ENCODE results near the gene HERPUD1.
"Not testable (repeated sequence)": the region's sequence is repeated elsewhere in the genome, so short reads cannot be mapped to it uniquely, and the experiment has no call there.

HERPUD1 gene

DNA sequence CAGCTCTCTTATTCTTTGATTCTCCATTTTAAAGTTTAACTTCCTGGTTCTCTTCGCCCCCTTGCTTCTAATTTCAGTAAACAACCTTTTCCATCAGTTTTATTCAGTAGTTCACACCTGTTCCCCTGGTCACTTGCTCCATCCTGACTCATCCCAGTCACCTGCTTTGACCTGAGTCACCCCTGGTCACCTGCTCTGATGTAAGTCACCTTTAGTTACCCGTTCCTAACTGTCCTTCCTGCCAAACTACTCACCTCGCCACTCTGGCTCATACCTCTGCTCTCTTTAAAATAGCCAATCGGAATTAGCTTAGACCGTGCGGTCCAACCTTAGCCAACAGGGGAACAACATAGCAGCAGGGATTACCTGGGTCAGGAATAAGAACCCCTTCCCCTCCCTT lies 52.7 kb downstream of the HERPUD1 start:
- no peak for DNase-seq

DNA sequence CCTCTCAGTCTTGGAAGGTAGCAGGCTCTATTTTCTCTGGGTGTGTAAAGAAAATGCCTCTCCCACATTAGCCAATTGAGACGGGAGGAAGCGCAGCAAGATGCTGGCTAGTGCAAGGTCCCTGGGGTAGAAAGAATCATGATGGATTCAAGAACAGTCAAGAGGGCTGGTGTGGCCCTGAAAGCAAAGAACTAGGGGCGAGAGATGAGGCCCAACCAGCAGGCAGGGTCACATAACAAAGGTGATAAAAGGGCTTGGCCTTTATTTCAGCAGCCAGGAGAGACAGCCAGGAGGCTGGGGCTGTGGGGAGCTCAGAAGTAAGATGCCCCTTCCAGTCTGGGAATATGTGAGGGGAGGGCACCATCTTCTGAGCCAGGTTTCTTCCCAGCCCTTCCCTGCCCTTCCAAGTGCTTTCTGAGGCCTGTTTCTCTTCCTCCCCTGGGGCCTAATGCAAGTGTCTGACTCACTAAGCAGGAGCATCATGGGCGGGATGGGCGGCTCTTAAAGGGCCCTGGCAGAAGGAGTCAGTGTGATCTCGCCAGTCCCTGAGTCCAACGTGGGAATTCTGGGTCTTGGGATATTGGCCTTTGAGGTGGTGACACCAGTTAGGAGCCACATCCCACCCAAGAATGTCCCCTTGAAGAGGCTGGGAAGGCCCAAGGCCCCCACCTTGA lies 53.5 kb downstream of the HERPUD1 start:
- DNase-seq = no peak

DNA sequence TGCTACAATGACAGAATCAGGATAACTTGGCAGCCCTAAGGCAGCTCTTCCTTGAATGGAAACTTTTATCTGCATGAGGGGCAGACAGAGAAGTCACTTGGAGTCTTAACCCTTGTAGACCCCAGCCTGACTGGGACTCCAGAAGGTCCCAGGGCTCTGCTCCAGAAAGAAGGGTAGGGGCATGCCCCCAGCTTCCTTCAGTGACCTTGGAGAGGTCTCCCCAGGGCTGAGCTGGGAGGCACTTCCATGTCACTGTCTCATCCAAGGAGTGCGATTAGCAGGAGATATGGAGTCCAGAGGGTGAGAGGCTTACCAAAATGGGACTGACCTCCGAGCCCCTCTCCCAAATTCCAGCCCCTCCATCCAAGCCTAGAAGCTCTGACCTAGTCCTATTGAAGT lies 54.0 kb downstream of the HERPUD1 start:
- DNase-seq = no peak

DNA sequence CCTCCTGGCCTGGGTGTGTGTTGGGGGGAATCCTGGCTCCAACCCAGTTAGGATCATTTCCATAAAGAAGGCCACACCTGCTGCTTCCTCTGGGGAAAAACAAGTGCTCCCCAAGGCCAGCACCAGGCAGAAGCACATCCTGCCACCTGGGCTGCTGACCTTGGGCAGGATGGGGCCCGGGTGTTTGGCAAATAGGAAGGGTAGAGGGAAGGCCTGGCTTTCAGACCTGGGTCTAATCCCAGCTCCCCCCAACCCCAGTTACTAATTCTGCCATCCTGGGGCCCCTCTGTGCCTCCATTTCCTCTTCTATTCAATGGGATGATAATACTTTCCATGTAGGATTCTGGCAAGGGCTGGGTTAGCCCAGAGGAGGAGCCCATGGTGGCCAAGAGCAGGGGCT lies 54.4 kb downstream of the HERPUD1 start:
- DNase-seq = no peak

DNA sequence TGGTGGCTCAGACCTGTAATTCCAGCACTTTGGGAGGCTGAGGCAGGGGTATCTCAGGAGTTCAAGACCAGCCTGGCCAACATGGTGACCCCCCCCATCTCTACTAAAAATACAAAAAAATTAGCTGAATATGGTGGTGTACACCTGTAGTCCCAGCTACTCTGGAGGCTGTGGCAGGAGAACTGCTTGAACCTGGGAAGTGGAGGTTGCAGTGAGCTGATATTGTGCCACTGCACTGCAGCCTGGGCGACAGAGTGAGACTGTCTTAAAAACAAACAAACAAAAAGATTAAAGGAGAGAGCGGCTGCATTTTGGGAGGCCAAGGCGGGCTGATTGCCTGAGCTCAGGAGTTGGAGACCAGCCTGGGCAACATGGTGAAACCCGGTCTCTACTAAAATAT lies 55.0 kb downstream of the HERPUD1 start:
- not testable (repeated sequence) for DNase-seq

DNA sequence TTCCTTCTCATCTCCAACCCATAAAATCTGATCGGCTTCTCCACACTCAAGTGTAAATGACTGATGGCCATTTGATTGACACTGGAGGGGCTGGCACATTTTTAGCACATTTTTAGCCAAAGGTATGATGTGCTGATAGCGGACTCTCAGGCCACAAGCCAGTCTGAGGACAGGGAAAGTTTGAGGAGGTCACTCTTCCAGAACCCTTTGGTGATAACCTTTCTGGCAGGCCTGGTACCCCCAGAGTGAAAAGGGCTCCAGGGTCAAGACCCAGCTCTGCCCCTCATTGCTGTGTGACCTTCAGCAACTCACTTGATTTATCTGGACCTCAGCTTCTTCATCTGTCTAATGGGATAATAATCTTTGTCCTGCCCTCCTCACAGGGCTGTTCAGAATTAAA lies 55.8 kb downstream of the HERPUD1 start:
- no peak for DNase-seq

DNA sequence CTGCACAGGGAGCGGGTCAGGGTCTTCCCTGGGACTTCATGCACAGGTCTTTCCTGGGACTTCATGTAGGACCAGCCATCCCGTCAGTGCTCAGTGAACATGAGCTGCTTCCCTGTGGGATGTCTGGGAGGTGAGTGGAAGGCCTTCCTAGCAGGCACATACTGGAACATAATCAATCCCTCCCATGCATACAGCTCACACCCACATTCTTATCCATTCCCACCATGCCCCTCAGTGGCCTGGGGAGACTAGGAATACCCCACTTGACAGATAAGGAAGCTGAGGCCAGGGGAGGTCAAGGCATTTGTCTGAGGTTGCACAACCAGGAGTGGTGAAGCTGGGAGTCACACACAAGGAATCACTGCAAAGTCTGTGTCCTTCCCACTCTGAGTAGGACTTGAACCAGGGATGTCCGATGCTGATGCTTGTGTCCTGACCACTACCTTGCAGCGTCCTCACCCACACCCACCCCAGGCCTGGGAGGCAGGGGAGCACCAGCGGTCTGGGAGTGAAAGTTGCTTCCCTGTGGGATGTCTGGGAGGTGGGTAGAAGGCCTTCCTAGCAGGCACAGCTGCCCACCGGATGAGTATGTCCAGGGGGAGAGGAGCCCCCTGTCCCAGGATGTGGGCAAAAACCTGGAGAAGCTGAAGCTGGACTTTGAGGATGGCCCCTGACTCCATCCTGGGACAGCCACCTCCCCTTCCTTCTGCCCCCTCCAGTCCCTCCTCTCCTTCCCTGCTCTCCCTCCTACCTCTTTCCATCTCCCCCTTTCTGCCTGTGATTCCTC lies 56.4 kb downstream of the HERPUD1 start:
- no peak for DNase-seq

DNA sequence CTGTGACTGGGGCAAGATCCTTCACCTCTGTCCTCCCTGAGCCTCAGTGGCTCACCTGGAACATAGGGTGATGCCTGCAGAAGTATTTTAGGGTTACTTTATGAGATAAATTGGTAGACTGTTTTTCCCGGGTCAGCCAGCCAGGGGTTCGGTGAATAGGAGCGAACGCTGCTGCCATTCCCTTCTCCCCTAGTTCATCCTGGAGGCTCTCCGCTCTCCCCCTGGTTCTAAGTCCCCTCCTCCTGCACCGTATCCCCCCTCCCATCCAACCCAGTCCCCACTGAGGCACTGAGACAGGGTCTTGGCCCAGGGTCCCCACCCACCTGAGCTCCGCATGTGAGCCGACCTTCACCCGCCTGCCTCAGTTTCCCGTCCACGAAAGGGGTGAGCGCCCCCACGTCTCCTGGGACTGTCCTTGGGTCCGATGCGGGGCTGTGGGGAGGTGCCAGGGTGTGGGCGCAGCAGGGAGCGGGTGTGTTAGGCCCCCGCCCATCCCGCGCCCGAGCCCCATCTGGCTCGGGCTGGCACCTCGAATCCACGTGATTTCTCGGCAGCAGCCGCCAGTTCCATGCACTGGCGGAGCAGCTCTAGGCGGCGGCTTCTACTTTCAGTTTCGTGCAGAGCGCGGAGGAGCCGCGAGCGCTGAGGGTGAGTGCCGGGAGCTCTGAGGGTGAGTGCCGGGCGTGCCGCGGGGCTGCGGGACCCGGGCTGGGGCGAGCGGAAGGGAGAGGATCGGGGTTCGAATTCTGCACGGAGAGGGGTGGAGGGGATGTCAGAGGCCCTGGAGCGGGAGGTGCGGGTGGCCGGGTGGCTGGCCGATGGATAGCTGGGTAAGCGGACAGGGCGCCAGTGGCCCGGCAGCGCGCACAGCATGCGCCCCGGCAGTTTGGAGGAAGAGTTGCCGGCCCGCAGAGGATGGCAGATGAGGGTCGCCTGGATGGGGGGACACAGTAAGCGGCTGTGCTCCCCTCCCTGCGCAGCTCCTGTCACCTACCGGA lies 57.3 kb downstream of the HERPUD1 start, which contains the start of gene NLRC5:
Gene NLRC5, plus strand, starts transcription at position 610 of the 998 bp plus-strand sequence. CDS start 31,156 bp downstream, outside the sequence.
- DNase-seq = peak; percentile 57

DNA sequence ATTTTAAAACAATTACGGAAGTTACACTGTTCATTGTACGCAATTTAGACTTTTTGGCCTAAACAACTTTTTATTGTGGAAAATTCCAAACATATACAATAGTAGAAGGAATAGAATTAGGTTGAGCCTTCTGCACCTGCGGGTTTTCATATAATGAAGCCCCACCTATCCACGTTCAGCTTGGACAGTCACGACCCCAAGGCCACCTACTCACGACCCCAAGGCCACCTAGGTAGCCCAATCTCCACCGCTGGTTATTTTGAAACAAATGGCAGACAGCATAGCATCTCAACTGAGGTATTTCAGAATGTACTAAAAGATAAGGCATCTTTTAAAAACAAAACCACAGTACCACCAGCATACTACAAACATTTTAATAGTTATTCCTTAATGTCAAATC lies 58.0 kb downstream of the HERPUD1 start:
- no peak for DNase-seq

DNA sequence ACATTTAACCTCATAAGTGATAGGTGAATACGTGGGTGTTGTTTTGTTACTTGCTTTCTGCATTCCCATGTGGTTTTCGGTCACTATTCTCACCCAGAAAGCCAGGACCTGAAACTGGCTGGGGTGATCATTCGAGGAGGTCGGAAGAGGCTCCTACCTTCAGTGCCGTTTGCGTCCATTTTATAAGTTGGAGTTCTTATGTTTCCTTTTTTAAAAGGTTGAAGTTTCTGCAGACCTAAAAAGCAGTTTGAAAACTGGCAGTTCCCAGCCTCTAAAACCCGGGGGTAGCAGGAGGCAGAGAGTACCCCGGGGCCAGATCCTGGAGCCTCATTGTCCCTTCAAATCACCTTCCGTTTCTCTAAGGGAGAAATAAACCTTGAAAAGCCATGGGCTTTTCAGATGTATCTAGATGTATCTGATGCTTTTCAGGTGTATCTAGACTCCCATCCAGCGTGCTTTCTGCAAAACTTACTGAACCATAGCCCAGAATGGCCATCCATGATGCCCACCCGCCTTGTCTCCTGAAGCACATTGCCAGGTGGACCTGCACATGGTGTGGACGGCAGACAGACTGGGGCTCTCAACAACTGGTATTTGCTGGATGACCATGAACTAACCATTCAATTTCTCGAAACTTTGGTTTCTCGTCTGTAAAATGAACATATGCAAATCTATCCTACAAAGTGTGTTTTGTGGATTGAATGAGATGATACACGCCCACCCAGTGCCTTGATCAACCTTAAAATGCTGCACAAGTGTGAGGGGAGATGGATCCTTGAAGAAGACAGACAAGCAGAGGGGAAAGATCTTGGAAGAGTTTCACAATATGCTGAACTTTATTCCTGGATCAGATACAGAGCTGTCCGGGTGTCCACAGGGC lies 58.7 kb downstream of the HERPUD1 start:
- DNase-seq = no peak

DNA sequence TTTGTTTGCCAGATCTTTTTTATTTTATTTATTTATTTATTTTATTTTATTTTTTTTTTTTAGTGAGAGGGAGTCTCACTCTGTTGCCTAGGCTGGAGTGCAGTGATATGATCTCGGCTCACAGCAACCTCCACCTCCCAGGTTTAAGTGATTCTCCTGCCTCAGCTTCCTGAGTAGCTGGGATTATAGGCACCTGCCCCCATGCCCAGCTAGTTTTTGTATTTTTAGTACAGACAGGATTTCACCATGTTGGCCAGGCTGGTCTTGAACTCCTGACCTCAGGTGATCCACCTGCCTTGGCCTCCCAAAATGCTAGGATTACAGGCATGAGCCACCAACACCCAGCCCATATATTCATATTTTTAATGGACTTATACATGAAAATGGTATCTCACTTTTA lies 60.5 kb downstream of the HERPUD1 start:
- DNase-seq = not testable (repeated sequence)

DNA sequence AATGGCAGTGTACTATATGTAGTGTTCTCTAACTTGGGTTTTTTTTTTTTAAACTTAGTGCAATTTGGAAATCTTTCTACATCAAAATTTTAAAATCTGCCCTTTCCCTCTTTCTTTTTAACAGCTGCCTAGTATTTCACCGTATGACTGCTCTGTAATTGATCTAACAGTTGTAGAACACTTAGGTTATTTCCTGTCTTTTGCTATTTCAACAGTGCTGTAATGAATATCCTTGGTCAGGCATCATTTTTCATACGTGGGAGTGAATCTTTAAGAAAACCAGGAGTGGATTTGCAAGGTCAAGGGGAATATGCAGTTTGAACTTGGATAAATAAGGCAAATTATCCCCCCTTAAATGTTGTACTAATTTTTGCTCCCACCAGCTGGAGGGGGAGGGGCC lies 61.3 kb downstream of the HERPUD1 start:
- DNase-seq = no peak

DNA sequence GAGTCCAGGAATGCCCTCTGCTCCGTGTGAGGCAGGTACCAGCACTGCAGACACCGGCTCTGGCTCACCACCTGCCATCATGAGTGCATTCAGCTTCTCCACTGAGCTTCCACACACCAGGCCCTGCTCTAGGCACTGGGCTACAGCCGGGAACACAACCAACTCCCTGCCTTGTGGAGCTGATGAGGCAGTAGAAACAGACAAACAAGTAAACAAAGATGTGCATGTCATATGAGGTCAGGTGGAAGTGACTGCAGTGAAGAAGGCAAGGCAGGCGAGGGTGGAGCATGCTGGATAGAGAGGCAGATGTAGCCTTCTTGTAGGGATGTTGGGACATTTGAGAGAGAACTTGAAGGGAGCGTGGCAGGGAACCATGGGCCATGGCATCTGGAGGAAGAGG lies 62.4 kb downstream of the HERPUD1 start:
- DNase-seq = no peak
